MM.1S (cell line): Measurements from ENCODE around the gene TRIM3.

Experiments
- DNase-seq: peaks from one replicate; pipeline ENCODE4 v3.0.0-alpha.2; 2015
- H2AFZ ChIP-seq: fragments of 300-600 bp; sonication (generic); 2 replicates; pipeline ENCODE4 v1.6.0; 2016; ENCODE audit warnings: antibody characterized with exemption, low read length
- H3F3A ChIP-seq: fragments of 300-600 bp; sonication (generic); 2 replicates; pipeline ENCODE4 v1.6.1; 2016; ENCODE audit warnings: mild to moderate bottlenecking, antibody characterized with exemption, low read length, moderate library complexity, mixed read lengths; ENCODE audit not compliant: insufficient read depth
- H3K27ac ChIP-seq: fragments of 300-600 bp; sonication (generic); 2 replicates; pipeline ENCODE4 v1.5.1; 2016; ENCODE audit warnings: mild to moderate bottlenecking, low read length
- H3K27me3 ChIP-seq: fragments of 300-600 bp; sonication (generic); replicated peaks from 2 replicates; pipeline ENCODE4 v1.6.0; 2016; ENCODE audit warnings: low read length; ENCODE audit not compliant: insufficient read depth
- H3K36me3 ChIP-seq: fragments of 300-600 bp; sonication (generic); replicated peaks from 2 replicates; pipeline ENCODE4 v1.6.1; 2016; ENCODE audit warnings: mild to moderate bottlenecking, low read length, mixed read lengths; ENCODE audit not compliant: insufficient read depth
- H3K4me1 ChIP-seq: fragments of 300-600 bp; sonication (generic); 2 replicates; pipeline ENCODE4 v1.6.1; 2016; ENCODE audit warnings: low read length, mixed read lengths
- H3K4me2 ChIP-seq: fragments of 300-600 bp; sonication (generic); 2 replicates; pipeline ENCODE4 v1.6.0; 2016; ENCODE audit warnings: low read depth, low read length
- H3K4me3 ChIP-seq: fragments of 300-600 bp; sonication (generic); 2 replicates; pipeline ENCODE4 v1.5.1; 2016; ENCODE audit warnings: low read length, mixed read lengths
- H3K79me2 ChIP-seq: fragments of 300-600 bp; sonication (generic); 2 replicates; pipeline ENCODE4 v1.6.1; 2016; ENCODE audit warnings: mixed run types, low read length, mixed read lengths
- H3K9ac ChIP-seq: fragments of 300-600 bp; sonication (generic); 2 replicates; pipeline ENCODE4 v1.6.1; 2016; ENCODE audit warnings: low read length, mixed read lengths
- H3K9me2 ChIP-seq: fragments of 300-600 bp; sonication (generic); replicated peaks from 2 replicates; pipeline ENCODE4 v1.6.1; 2016; ENCODE audit warnings: mild to moderate bottlenecking, low read length, mixed read lengths; ENCODE audit not compliant: insufficient read depth
- H3K9me3 ChIP-seq: fragments of 300-600 bp; sonication (generic); replicated peaks from 2 replicates; pipeline ENCODE4 v1.6.1; 2016; ENCODE audit warnings: mild to moderate bottlenecking, low read length, mixed read lengths; ENCODE audit not compliant: insufficient read depth
- H4K20me1 ChIP-seq: fragments of 300-600 bp; sonication (generic); 2 replicates; pipeline ENCODE4 v1.6.1; 2016; ENCODE audit warnings: mild to moderate bottlenecking, low read length, moderate library complexity, mixed read lengths; ENCODE audit not compliant: insufficient read depth
- EZH2 ChIP-seq: fragments of 300-600 bp; sonication (generic); optimal IDR thresholded peaks from 2 replicates; pipeline ENCODE3; 2017; ENCODE audit warnings: low read depth, mild to moderate bottlenecking, antibody characterized with exemption, low read length, mixed read lengths
- EZH2phosphoT487 ChIP-seq: fragments of 300-600 bp; sonication (generic); IDR thresholded peaks from 2 replicates; pipeline ENCODE4 v1.6.1; 2018; ENCODE audit warnings: antibody characterized with exemption, low read length
- TF ChIP-seq, protein P1 (sequence below): fragments of 300-600 bp; sonication (generic); IDR thresholded peaks from 2 replicates; pipeline ENCODE4 v1.5.1; 2016; ENCODE audit warnings: antibody characterized with exemption, low read length, mixed read lengths

The TRIM3 gene

DNA sequence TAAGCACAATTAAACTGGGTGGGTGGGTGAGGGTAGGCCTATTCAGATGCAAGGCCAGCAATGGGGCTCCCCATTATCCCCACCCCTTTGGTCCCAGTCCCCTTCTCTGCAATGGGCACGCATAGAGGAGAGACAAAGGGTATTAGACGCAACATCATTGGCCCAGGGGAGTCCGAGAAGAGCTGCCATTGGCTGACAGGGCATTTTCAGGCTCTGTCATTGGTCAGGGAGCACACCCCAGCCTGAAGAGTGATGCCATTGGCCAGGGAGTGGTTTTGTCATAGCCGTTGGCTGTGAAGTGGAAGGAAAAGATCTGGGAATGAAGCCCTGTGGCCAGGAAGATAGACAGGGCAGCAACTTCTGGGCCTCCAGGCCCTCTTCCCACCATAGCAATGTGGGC lies 2.8 kb upstream of the TRIM3 start:
- Histone ChIP-seq H3K27ac (no peak overlapping the region), H3K4me2 (no peak overlapping the region), H3K9me3 (no peaks in the 10 kb centered on the region), H2AFZ (no peak overlapping the region), H3K27me3 (no peaks in the 10 kb centered on the region), H3K9ac (no peak overlapping the region), H3K4me3 (no peak overlapping the region), H3K4me1 (0 out of 2 replicates have a peak, but pooled peaks cover 7% of the 10 kb centered on the region), H3K36me3 (no peaks in the 10 kb centered on the region), H4K20me1 (no peaks in the 10 kb centered on the region), H3F3A (peaks cover 14% of the 10 kb centered on the region), H3K9me2 (no peaks in the 10 kb centered on the region), H3K79me2 (peaks cover 27% of the 10 kb centered on the region)
- TF ChIP-seq EZH2 = no peak
- TF ChIP-seq EZH2phosphoT487 = no peak
- TF ChIP-seq, protein P1, sequence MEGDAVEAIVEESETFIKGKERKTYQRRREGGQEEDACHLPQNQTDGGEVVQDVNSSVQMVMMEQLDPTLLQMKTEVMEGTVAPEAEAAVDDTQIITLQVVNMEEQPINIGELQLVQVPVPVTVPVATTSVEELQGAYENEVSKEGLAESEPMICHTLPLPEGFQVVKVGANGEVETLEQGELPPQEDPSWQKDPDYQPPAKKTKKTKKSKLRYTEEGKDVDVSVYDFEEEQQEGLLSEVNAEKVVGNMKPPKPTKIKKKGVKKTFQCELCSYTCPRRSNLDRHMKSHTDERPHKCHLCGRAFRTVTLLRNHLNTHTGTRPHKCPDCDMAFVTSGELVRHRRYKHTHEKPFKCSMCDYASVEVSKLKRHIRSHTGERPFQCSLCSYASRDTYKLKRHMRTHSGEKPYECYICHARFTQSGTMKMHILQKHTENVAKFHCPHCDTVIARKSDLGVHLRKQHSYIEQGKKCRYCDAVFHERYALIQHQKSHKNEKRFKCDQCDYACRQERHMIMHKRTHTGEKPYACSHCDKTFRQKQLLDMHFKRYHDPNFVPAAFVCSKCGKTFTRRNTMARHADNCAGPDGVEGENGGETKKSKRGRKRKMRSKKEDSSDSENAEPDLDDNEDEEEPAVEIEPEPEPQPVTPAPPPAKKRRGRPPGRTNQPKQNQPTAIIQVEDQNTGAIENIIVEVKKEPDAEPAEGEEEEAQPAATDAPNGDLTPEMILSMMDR = no peak
- no peak for DNase-seq

DNA sequence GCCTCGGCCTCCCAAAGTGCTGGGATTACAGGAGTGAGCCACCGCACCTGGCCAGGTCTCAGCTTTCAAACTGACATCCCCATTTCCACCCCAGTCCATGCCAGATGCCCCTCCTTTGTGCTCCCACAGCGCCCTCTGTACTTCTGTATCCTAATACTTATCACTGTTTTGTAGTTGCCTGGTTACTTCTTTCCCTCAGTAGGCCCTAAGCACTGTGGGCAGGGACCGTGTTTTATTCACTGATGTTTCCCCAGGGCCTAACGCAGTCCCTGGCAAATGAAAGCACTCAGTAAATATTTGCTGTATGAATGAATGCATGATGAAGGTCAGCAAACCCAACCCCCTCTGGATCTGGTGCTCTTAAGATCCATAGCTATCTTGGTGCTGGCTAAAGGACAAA lies 2.2 kb upstream of the TRIM3 start:
- Histone ChIP-seq H3K4me1 (0 out of 2 replicates have a peak, but pooled peaks cover 7% of the 10 kb centered on the region), H3K9me3 (no peaks in the 10 kb centered on the region), H4K20me1 (no peaks in the 10 kb centered on the region), H3K9me2 (no peaks in the 10 kb centered on the region), H3K9ac (no peak overlapping the region), H3K27ac (no peak overlapping the region), H3F3A (peaks cover 14% of the 10 kb centered on the region), H3K27me3 (no peaks in the 10 kb centered on the region), H2AFZ (no peak overlapping the region), H3K79me2 (peaks cover 22% of the 10 kb centered on the region), H3K36me3 (no peaks in the 10 kb centered on the region), H3K4me2 (no peak overlapping the region), H3K4me3 (no peak overlapping the region)
- TF ChIP-seq EZH2phosphoT487 = no peak
- TF ChIP-seq, protein P1 = no peak
- TF ChIP-seq EZH2 = no peak
- no peak for DNase-seq

DNA sequence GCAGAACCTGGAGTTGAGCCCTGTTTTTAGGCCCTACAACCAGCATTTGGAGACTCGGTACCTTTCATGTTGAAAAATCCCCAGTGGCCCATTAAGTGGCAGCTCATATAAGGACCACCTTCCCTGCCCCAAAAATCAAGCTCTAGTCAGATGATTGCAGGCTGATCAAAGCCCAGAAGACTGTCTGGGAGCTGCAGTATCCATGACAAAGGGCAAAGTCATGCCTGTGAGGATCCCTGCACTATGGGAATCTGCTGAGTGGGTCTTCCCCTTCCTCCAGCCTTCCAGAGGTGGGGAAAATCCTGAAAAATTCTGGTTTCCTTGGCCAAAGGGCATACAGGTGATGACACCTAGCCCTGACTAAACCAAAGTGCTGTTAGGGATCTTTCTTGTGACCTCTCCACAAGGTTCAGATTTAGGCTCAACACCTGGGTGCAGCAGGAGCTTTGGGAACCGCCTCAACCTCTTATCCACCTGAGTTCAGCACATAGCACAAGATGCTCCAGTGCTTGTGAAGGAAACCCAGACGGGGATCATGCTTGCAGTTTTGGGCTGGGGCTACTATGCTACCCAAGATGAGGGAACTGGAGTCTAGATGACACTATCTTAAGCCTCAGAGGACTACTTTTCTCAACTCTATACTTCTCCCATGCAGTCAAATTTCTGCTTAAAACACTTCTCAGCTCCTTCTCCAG lies 1.2 kb upstream of the TRIM3 start:
- H3K4me3 ChIP-seq = no peak overlapping the region
- no peak overlapping the region for H3K4me2 ChIP-seq
- H3K27me3 ChIP-seq = no peaks in the 10 kb centered on the region
- 0 out of 2 replicates have a peak, but pooled peaks cover under 1% of the 10 kb centered on the region for H3K4me1 ChIP-seq
- DNase-seq = no peak
- H3K9ac ChIP-seq = no peak overlapping the region
- no peaks in the 10 kb centered on the region for H3K36me3 ChIP-seq
- no peaks in the 10 kb centered on the region for H4K20me1 ChIP-seq
- TF ChIP-seq, protein P1 = no peak
- no peak for TF ChIP-seq EZH2phosphoT487
- no peak for TF ChIP-seq EZH2
- H3K9me2 ChIP-seq = no peaks in the 10 kb centered on the region
- peaks cover 14% of the 10 kb centered on the region for H3F3A ChIP-seq
- no peaks in the 10 kb centered on the region for H3K9me3 ChIP-seq
- H2AFZ ChIP-seq = no peak overlapping the region
- H3K79me2 ChIP-seq = peaks cover 12% of the 10 kb centered on the region
- no peak overlapping the region for H3K27ac ChIP-seq
